ENCODE results near the gene TAB2. TPM values are rescaled to one million over a fixed set of nuclear protein-coding genes. Genes with fewer than 3 reads are reported as not detected.

The TAB2 gene
- total and polyA plus RNA-seq, 2 donors (not counting 1 experiment from before 2014, with no cell fraction given) = 31.6 to 88.5 TPM

- DNase-seq = no peak
- no peaks in the 10 kb centered on the region for H3K27me3 Mint-ChIP-seq
- no peak overlapping the region for H3K27ac Mint-ChIP-seq
- H3K4me1 ChIP-seq (ENCODE audit: control insufficient read depth in 2 of 2, insufficient read depth in 2 of 2, low read length in 2 of 2) = no peaks in the 10 kb centered on the region
- peaks cover 0 to 3% (median 3%) of the 10 kb centered on the region in 3 donors for H3K9me3 ChIP-seq (ENCODE audit: control extremely low read depth in 1 of 3, control insufficient read depth in 2 of 3, insufficient read depth in 1 of 3, low read length in 2 of 3)
- CTCF ChIA-PET = interaction anchor here (1.1 to 1.4 kb wide), 2 partner anchors 42 to 361 kb away, joined by 3 to 4 read pairs; no protein-coding TSS in a partner anchor
- WGBS (ENCODE audit: insufficient coverage) = no CpG with 5 or more reads among the region's 3 CpGs
- H3K4me3 Mint-ChIP-seq = no peak overlapping the region
- no peak for ATAC-seq (ENCODE audit: low read depth)
- peaks cover 6 to 8% of the 10 kb centered on the region in 2 experiments for H3K36me3 ChIP-seq (replicated peaks in 1 of 2; ENCODE audit: control extremely low read depth in 1 of 2, control insufficient read depth in 1 of 2, extremely low read depth in 1 of 2, insufficient read depth in 2 of 2, low read length in 1 of 2)
- H3K9ac ChIP-seq (ENCODE audit: low read length) = no peak overlapping the region
- H3K4me3 ChIP-seq (ENCODE audit: control extremely low read depth in 1 of 5, extremely low read depth in 1 of 5, insufficient read depth in 1 of 5, low read depth in 2 of 5, low read length in 4 of 5) = no peak overlapping the region
- intact Hi-C loops (cut with micrococcal nuclease) = loop anchor here (5.0 kb wide), 1 partner anchor 37 kb away; no protein-coding TSS in a partner anchor
- H2AFZ ChIP-seq (ENCODE audit: insufficient read depth, low read depth, low read length, poor library complexity, severe bottlenecking) = no peak overlapping the region
- H4K20me1 ChIP-seq (ENCODE audit: control insufficient read depth, insufficient read depth, low read length, poor library complexity, severe bottlenecking) = peaks cover 23% of the 10 kb centered on the region
- H3K79me2 ChIP-seq (ENCODE audit: control insufficient read depth, insufficient read depth, low read length) = peaks cover 52% of the 10 kb centered on the region
- H3K4me1 Mint-ChIP-seq = peaks cover 6% of the 10 kb centered on the region
- POLR2A ChIA-PET = no interaction called here
- H3K27ac ChIP-seq (ENCODE audit: low read length in 2 of 2) = no peak overlapping the region
- H3K27me3 ChIP-seq (replicated peaks in 1 of 4; ENCODE audit: control extremely low read depth in 1 of 4, control insufficient read depth in 3 of 4, insufficient read depth in 4 of 4, low read length in 3 of 4) = no peaks in the 10 kb centered on the region
- peaks cover 5% of the 10 kb centered on the region for H3K9me3 Mint-ChIP-seq (ENCODE audit: insufficient read depth)
- H3K4me2 ChIP-seq (replicated peaks; ENCODE audit: low read depth, low read length, poor library complexity, severe bottlenecking) = no peak overlapping the region
- no peak for TF ChIP-seq EZH2 (IDR thresholded peaks at IDR 0.05; ENCODE audit: borderline replicate concordance, insufficient read depth, low read depth, low read length, poor library complexity, severe bottlenecking)
- TF ChIP-seq, protein P1, sequence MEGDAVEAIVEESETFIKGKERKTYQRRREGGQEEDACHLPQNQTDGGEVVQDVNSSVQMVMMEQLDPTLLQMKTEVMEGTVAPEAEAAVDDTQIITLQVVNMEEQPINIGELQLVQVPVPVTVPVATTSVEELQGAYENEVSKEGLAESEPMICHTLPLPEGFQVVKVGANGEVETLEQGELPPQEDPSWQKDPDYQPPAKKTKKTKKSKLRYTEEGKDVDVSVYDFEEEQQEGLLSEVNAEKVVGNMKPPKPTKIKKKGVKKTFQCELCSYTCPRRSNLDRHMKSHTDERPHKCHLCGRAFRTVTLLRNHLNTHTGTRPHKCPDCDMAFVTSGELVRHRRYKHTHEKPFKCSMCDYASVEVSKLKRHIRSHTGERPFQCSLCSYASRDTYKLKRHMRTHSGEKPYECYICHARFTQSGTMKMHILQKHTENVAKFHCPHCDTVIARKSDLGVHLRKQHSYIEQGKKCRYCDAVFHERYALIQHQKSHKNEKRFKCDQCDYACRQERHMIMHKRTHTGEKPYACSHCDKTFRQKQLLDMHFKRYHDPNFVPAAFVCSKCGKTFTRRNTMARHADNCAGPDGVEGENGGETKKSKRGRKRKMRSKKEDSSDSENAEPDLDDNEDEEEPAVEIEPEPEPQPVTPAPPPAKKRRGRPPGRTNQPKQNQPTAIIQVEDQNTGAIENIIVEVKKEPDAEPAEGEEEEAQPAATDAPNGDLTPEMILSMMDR (IDR thresholded peaks at IDR 0.05) = no peak
Observed at GRCh38 chr6:149389509-149390297, 72.2 kb downstream of the TAB2 start.

- Histone ChIP-seq H3K27ac (ENCODE audit: low read length in 2 of 2) (no peak overlapping the region), H3K4me3 (ENCODE audit: control extremely low read depth in 1 of 5, extremely low read depth in 1 of 5, insufficient read depth in 1 of 5, low read depth in 2 of 5, low read length in 4 of 5) (no peak overlapping the region), H3K36me3 (replicated peaks in 1 of 2; ENCODE audit: control extremely low read depth in 1 of 2, control insufficient read depth in 1 of 2, extremely low read depth in 1 of 2, insufficient read depth in 2 of 2, low read length in 1 of 2) (peaks cover 0 to 3% of the 10 kb centered on the region in 2 experiments), H3K79me2 (ENCODE audit: control insufficient read depth, insufficient read depth, low read length) (peaks cover 38% of the 10 kb centered on the region), H3K4me1 (ENCODE audit: control insufficient read depth in 2 of 2, insufficient read depth in 2 of 2, low read length in 2 of 2) (no peaks in the 10 kb centered on the region), H3K9me3 (ENCODE audit: control extremely low read depth in 1 of 3, control insufficient read depth in 2 of 3, insufficient read depth in 1 of 3, low read length in 2 of 3) (peaks cover 0 to 1% (median 0%) of the 10 kb centered on the region in 3 donors), H4K20me1 (ENCODE audit: control insufficient read depth, insufficient read depth, low read length, poor library complexity, severe bottlenecking) (peaks cover 26% of the 10 kb centered on the region), H2AFZ (ENCODE audit: insufficient read depth, low read depth, low read length, poor library complexity, severe bottlenecking) (no peak overlapping the region), H3K27me3 (replicated peaks in 1 of 4; ENCODE audit: control extremely low read depth in 1 of 4, control insufficient read depth in 3 of 4, insufficient read depth in 4 of 4, low read length in 3 of 4) (no peaks in the 10 kb centered on the region), H3K9ac (ENCODE audit: low read length) (no peak overlapping the region), H3K4me2 (replicated peaks; ENCODE audit: low read depth, low read length, poor library complexity, severe bottlenecking) (no peak overlapping the region)
- ChIA-PET POLR2A (no interaction called here), CTCF (interaction anchor here (0.8 to 1.5 kb wide), 2 partner anchors 202 to 364 kb away, joined by 3 to 4 read pairs; no protein-coding TSS in a partner anchor)
- no peak overlapping the region for H3K27ac Mint-ChIP-seq
- peaks cover 2% of the 10 kb centered on the region for H3K9me3 Mint-ChIP-seq (ENCODE audit: insufficient read depth)
- intact Hi-C loops (cut with micrococcal nuclease) = no loop called here
- H3K4me3 Mint-ChIP-seq = no peak overlapping the region
- peaks cover 8% of the 10 kb centered on the region for H3K4me1 Mint-ChIP-seq
- no peak for DNase-seq
- TF ChIP-seq, protein P1 (IDR thresholded peaks at IDR 0.05) = no peak
- TF ChIP-seq EZH2 (IDR thresholded peaks at IDR 0.05; ENCODE audit: borderline replicate concordance, insufficient read depth, low read depth, low read length, poor library complexity, severe bottlenecking) = no peak
- WGBS (ENCODE audit: insufficient coverage) = 100% methylated on average over 1 of the region's 6 CpGs
- ATAC-seq (ENCODE audit: low read depth) = no peak
- H3K27me3 Mint-ChIP-seq = no peaks in the 10 kb centered on the region
Observed at GRCh38 chr6:149392093-149392492, 74.6 kb downstream of the TAB2 start.
